ENCODE results near the gene PDS5A.
"Not testable (repeated sequence)": the region's sequence is repeated elsewhere in the genome, so short reads cannot be mapped to it uniquely, and the experiment has no call there.

The PDS5A gene

GRCh38 chr4:39961311-39961877 is 16.3 kb downstream of the PDS5A start:
- DNase-seq (ENCODE audit: low spot score), result no peak

- DNase-seq (ENCODE audit: low spot score), result no peak
Measured at GRCh38 chr4:39950861-39951481, 26.7 kb downstream of the PDS5A start.

- DNase-seq (ENCODE audit: low spot score), result no peak
Measured at GRCh38 chr4:39947963-39948362, 29.7 kb downstream of the PDS5A start.

- DNase-seq (ENCODE audit: low spot score), result no peak
Measured at GRCh38 chr4:39947417-39947816, 30.3 kb downstream of the PDS5A start.

- DNase-seq (ENCODE audit: low spot score), result not testable (repeated sequence)
Measured at GRCh38 chr4:39944245-39944644, 33.5 kb downstream of the PDS5A start.

GRCh38 chr4:39942507-39942906 is 35.2 kb downstream of the PDS5A start:
- DNase-seq (ENCODE audit: low spot score), result no peak

- no peak for DNase-seq (ENCODE audit: low spot score)
Measured at GRCh38 chr4:39941682-39942217, 36.0 kb downstream of the PDS5A start.

GRCh38 chr4:39937683-39938268 is 39.9 kb downstream of the PDS5A start:
- DNase-seq (ENCODE audit: low spot score), result no peak

GRCh38 chr4:39936565-39937418 is 40.9 kb downstream of the PDS5A start:
- no peak for DNase-seq (ENCODE audit: low spot score)

- DNase-seq (ENCODE audit: low spot score), result no peak
Measured at GRCh38 chr4:39933671-39934590, 43.8 kb downstream of the PDS5A start.

- no peak for DNase-seq (ENCODE audit: low spot score)
Measured at GRCh38 chr4:39932776-39933402, 44.8 kb downstream of the PDS5A start.

GRCh38 chr4:39931441-39931901 is 46.2 kb downstream of the PDS5A start:
- DNase-seq (ENCODE audit: low spot score), result no peak

GRCh38 chr4:39928538-39928937 is 49.2 kb downstream of the PDS5A start:
- DNase-seq (ENCODE audit: low spot score), result no peak

- DNase-seq (ENCODE audit: low spot score), result no peak
Measured at GRCh38 chr4:39924014-39924413, 53.7 kb downstream of the PDS5A start.

- no peak for DNase-seq (ENCODE audit: low spot score)
Measured at GRCh38 chr4:39922399-39922798, 55.3 kb downstream of the PDS5A start.

GRCh38 chr4:39913471-39913870 is 64.2 kb downstream of the PDS5A start:
- no peak for DNase-seq (ENCODE audit: low spot score)

- DNase-seq (ENCODE audit: low spot score), result no peak
Measured at GRCh38 chr4:39910064-39910463, 67.6 kb downstream of the PDS5A start.

- DNase-seq (ENCODE audit: low spot score), result no peak
Measured at GRCh38 chr4:39908284-39908683, 69.4 kb downstream of the PDS5A start.

GRCh38 chr4:39905656-39906055 is 72.1 kb downstream of the PDS5A start:
- DNase-seq (ENCODE audit: low spot score), result no peak

GRCh38 chr4:39905019-39905418 is 72.7 kb downstream of the PDS5A start:
- peak; percentile 14 for DNase-seq (ENCODE audit: low spot score)

GRCh38 chr4:39900966-39901365 is 76.7 kb downstream of the PDS5A start:
- no peak for DNase-seq (ENCODE audit: low spot score)

Measured in putamen (tissue), 1 donor.